Retinal pigment epithelial cell (primary cell): ENCODE results near the gene TMEM63C.

Experiments used
- DNase-seq: peaks from one replicate; pipeline ENCODE4 v3.0.0-alpha.2; 2010; ENCODE audit warnings: low read depth
- H3K4me3 ChIP-seq: 2 replicates; pipeline ENCODE4 v1.5.1; 2011; ENCODE audit warnings: mild to moderate bottlenecking, low read length, control low read depth, moderate library complexity
- TF ChIP-seq, protein P1 (sequence below): conservative IDR thresholded peaks from 2 replicates; pipeline ENCODE4 v1.5.1; 2011; ENCODE audit warnings: low read depth, low read length, control low read depth, inconsistent platforms

TMEM63C gene

GRCh38 chr14:77206261-77206824 lies 24.7 kb downstream of the TMEM63C start:
- no peak for DNase-seq
- H3K4me3 ChIP-seq, result no peak overlapping the region
- TF ChIP-seq, protein P1, sequence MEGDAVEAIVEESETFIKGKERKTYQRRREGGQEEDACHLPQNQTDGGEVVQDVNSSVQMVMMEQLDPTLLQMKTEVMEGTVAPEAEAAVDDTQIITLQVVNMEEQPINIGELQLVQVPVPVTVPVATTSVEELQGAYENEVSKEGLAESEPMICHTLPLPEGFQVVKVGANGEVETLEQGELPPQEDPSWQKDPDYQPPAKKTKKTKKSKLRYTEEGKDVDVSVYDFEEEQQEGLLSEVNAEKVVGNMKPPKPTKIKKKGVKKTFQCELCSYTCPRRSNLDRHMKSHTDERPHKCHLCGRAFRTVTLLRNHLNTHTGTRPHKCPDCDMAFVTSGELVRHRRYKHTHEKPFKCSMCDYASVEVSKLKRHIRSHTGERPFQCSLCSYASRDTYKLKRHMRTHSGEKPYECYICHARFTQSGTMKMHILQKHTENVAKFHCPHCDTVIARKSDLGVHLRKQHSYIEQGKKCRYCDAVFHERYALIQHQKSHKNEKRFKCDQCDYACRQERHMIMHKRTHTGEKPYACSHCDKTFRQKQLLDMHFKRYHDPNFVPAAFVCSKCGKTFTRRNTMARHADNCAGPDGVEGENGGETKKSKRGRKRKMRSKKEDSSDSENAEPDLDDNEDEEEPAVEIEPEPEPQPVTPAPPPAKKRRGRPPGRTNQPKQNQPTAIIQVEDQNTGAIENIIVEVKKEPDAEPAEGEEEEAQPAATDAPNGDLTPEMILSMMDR, result no peak

DNA sequence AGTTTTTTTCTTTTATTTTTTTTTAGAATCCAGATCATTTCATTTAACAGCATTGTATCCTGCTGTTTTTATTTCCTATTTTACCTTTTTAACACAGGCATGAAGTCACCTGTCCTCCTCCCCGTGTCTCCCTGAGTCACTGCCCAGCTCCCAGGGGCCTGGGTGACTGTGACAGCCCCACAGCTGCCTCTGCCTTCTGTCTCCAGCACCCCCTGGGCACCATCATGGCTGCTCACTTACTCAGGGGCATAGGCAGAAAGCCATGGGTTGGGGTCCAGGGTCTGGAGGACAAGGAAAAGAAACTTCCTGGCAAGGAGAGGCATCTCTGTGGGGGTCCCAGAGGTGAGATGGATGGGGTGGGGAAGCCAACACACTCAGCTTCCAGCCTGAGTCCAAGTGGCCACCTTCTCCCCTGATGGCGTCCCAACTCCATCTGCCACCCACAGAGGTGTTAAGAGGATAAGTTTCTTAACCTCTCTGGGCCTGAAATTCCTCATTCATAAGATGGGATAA lies 25.3 kb downstream of the TMEM63C start:
- no peak overlapping the region for H3K4me3 ChIP-seq
- no peak for DNase-seq
- TF ChIP-seq, protein P1, result peak; percentile 9

- DNase-seq, result peak; percentile 28
- H3K4me3 ChIP-seq, result no peak overlapping the region
- TF ChIP-seq, protein P1, result no peak
Measured at GRCh38 chr14:77208291-77208978, 26.8 kb downstream of the TMEM63C start.

GRCh38 chr14:77208979-77209318 lies 27.4 kb downstream of the TMEM63C start:
- TF ChIP-seq, protein P1, result no peak
- no peak for DNase-seq
- H3K4me3 ChIP-seq, result no peak overlapping the region

GRCh38 chr14:77212097-77212870 lies 30.7 kb downstream of the TMEM63C start:
- TF ChIP-seq, protein P1, result no peak
- DNase-seq, result no peak
- no peak overlapping the region for H3K4me3 ChIP-seq

DNA sequence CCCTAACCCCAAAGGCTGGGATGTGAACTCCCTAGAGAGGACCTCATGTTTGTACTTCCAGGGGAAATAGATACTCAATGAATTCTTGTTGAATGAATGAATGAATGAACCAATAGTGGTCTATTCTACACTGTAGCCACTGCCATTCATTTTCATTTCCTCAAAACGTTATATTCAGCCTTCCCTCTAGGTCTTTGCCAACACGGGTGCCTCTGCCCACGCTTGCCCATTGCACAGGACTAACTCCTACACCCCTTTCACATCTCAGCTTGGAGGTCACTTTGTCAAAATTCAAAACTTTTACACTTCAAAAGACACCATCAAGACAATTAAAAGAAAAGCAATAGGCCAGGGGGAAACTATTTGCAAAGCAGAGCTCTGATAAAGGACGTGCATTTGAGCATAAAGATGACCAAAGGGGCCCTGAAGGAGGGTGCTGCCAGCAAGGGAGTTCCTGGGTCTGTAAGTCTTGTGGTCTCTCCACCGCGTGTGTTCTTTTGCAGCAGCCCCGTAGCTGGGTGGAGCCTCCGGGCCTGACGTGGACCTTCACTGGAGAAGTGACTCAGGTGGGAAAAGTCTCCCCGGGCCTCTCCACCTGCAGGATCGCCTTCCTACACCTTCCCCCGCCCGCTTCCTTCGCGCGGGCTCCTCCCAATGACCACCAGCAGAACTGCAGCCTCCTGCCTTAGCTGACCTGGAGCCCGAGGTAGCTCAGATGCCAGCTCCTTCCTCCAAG lies 31.5 kb downstream of the TMEM63C start:
- TF ChIP-seq, protein P1, result peak; percentile 92
- peak; percentile 8 for DNase-seq
- no peak overlapping the region for H3K4me3 ChIP-seq
